ENCODE results near the gene CDKN2AIP. TPM values are rescaled to one million over a fixed set of nuclear protein-coding genes. Genes with fewer than 3 reads are reported as not detected.
A peak's percentile ranks its signal among the peaks of the same experiment; 100 is the strongest.

CDKN2AIP gene
- total RNA-seq: 10 to 100 TPM in 4 of 9 donors, 1 to 10 TPM in 5; 8.0 to 12.5 (median 9.7) TPM
- polyA plus RNA-seq: 1 to 10 TPM; 5.3 to 6.9 TPM
- long read RNA-seq, donor 1, transcript CDKN2AIP-203 (3 exons, 2,721 nt): major isoform, 8 of 14 reads
- long read RNA-seq, donor 1, partial matches to known transcripts: 0 of 14 reads
- long read RNA-seq, donor 1, other reads (novel, unspliced or antisense): 2 of 14 reads
- long read RNA-seq, donor 2, transcript CDKN2AIP-201 (3 exons, 2,646 nt): minor isoform, 7 of 32 reads
- long read RNA-seq, donor 2, transcript CDKN2AIP-203 (3 exons, 2,721 nt): major isoform, 24 of 32 reads
- long read RNA-seq, donor 2, partial matches to known transcripts: 0 of 32 reads
- long read RNA-seq, donor 2, other reads (novel, unspliced or antisense): 0 of 32 reads
- long read RNA-seq, donor 3, transcript CDKN2AIP-203 (3 exons, 2,721 nt): major isoform, 6 of 7 reads
- long read RNA-seq, donor 3, partial matches to known transcripts: 0 of 7 reads
- long read RNA-seq, donor 3, other reads (novel, unspliced or antisense): 0 of 7 reads

GRCh38 chr4:183444214-183445096 lies at the start of gene CDKN2AIP:
TSS of gene CDKN2AIP (plus strand) at chr4:183444636. CDS start at chr4:183444798, 162 bp downstream.
- Histone ChIP-seq H3K9me3 (no peaks in the 10 kb centered on the region), H3K36me3 (peaks cover 0 to 38% (median 37%) of the 10 kb centered on the region in 9 donors), H3K27me3 (no peaks in the 10 kb centered on the region), H3K4me1 (peaks cover 8 to 55% (median 41%) of the 10 kb centered on the region in 12 donors), H3K27ac (peak within 1 kb of the TSS; percentile 97 to 99 (median 99)), H3K4me3 (peak within 1 kb of the TSS; percentile 70 to 98 (median 90))
- 0 to 1% (median 0%) methylated on average over 57 to 109 of the region's 109 CpGs for WGBS, 4 donors
- DNase-seq (peak; percentile 94 to 97 (median 95)), ATAC-seq (peak; percentile 87 to 96 (median 94))
- intact Hi-C loops (cut with DNase I): loop anchor here in 3 of 10 donors (1.0 to 10.0 kb wide), 4 partner anchors 60 to 1290 kb away; partner anchors contain the start of genes CENPU (in 1 of the 3) and ING2 (in 1 of the 3)
- peak in 1 of 2 donors; percentile 99 for TF ChIP-seq POLR2A (IDR thresholded peaks at IDR 0.05)
- TF ChIP-seq CTCF (IDR thresholded peaks at IDR 0.05): peak in 5 of 12 donors; percentile 5 to 40 (median 13)

- Histone ChIP-seq H3K4me1 (peaks cover 0 to 43% (median 6%) of the 10 kb centered on the region in 12 donors), H3K4me3 (no peak overlapping the region), H3K9me3 (no peaks in the 10 kb centered on the region), H3K27ac (no peak overlapping the region), H3K36me3 (no peaks in the 10 kb centered on the region), H3K27me3 (peaks cover 0 to 18% (median 6%) of the 10 kb centered on the region in 9 donors)
- ATAC-seq: no peak
- TF ChIP-seq CTCF (IDR thresholded peaks at IDR 0.05) (no peak), POLR2A (IDR thresholded peaks at IDR 0.05) (no peak)
- DNase-seq: no peak
- WGBS, 4 donors: 85 to 90% (median 86%) methylated on average over 5 of the region's 5 CpGs
- intact Hi-C loops (cut with DNase I): no loop called here
These were observed 49.0 kb upstream of the CDKN2AIP start for GRCh38 chr4:183395395-183395794.

- peaks cover 0 to 42% (median 6%) of the 10 kb centered on the region in 12 donors for H3K4me1 ChIP-seq
- TF ChIP-seq CTCF (IDR thresholded peaks at IDR 0.05): no peak
- ATAC-seq: no peak
- no peaks in the 10 kb centered on the region for H3K36me3 ChIP-seq
- no peak for DNase-seq
- H3K4me3 ChIP-seq: no peak overlapping the region
- intact Hi-C loops (cut with DNase I): no loop called here
- H3K9me3 ChIP-seq: no peaks in the 10 kb centered on the region
- no peak overlapping the region for H3K27ac ChIP-seq
- H3K27me3 ChIP-seq: peaks cover 0 to 15% (median under 1%) of the 10 kb centered on the region in 9 donors
These were observed 48.2 kb upstream of the CDKN2AIP start for GRCh38 chr4:183396227-183396637.
